ENCODE measurements around the gene CAMSAP2. TPM values are rescaled to one million over a fixed set of nuclear protein-coding genes. Genes with fewer than 3 reads are reported as not detected.

Gene CAMSAP2
- total and polyA plus RNA-seq, 2 of the 8 experiments (the other 6 are each of a cell fraction or from before 2014, with no cell fraction given) = 4.2 to 27.6 TPM

- Histone ChIP-seq H2AK5ac (ENCODE audit: low read depth, low read length) (no peak overlapping the region), H3K9ac (replicated peaks in 1 of 4; ENCODE audit: extremely low read depth in 1 of 4, low read depth in 3 of 4, low read length in 3 of 4) (peak overlapping the region; percentile 81 to 96 (median 89)), H3K27me3 (replicated peaks in 1 of 4; ENCODE audit: control insufficient read depth in 3 of 4, extremely low read depth in 1 of 4, insufficient read depth in 3 of 4, low read length in 3 of 4) (peaks cover 0 to 3% (median 1%) of the 10 kb centered on the region in 4 experiments; a peak in 3 of 7 replicates), H3K23me2 (ENCODE audit: low read depth, low read length) (peaks cover 10% of the 10 kb centered on the region), H2BK20ac (ENCODE audit: low read length) (no peak overlapping the region), H3K79me2 (ENCODE audit: control insufficient read depth in 1 of 2, insufficient read depth in 2 of 2, low read length in 2 of 2) (peaks cover 9 to 43% of the 10 kb centered on the region in 2 experiments; a peak in 3 of 4 replicates), H3K9me3 (ENCODE audit: insufficient read depth in 2 of 2, low read depth in 1 of 2, low read length in 1 of 2) (no peaks in the 10 kb centered on the region), H3K4me2 (ENCODE audit: insufficient read depth in 1 of 2, low read depth in 2 of 2, low read length in 2 of 2) (peak overlapping the region; percentile 86 to 91), H4K91ac (replicated peaks; ENCODE audit: insufficient read length, low read length) (peak overlapping the region; percentile 20), H2BK120ac (replicated peaks; ENCODE audit: low read depth, low read length) (no peak overlapping the region), H4K20me1 (replicated peaks in 1 of 2; ENCODE audit: control insufficient read depth in 1 of 2, insufficient read depth in 2 of 2, low read length in 2 of 2) (peaks cover under 1 to 6% of the 10 kb centered on the region in 2 experiments), H2BK5ac (ENCODE audit: low read depth, low read length) (peak overlapping the region; percentile 80), H3K27ac (ENCODE audit: low read depth, low read length) (peak overlapping the region; percentile 86), H3K36me3 (ENCODE audit: control insufficient read depth in 2 of 4, insufficient read depth in 4 of 4, low read length in 3 of 4) (no peaks in the 10 kb centered on the region), H3K4ac (replicated peaks; ENCODE audit: insufficient read length, low read depth, low read length) (no peak overlapping the region), H3K4me1 (replicated peaks in 1 of 4; ENCODE audit: control insufficient read depth in 3 of 4, insufficient read depth in 4 of 4, low read length in 3 of 4) (peaks cover 0 to 12% (median 7%) of the 10 kb centered on the region in 4 experiments; a peak in 4 of 7 replicates), H2AFZ (ENCODE audit: low read length) (peak overlapping the region; percentile 84; the same call in 1 of the 2 replicates), H3K56ac (replicated peaks; ENCODE audit: insufficient read length, low read depth, low read length) (peak overlapping the region; percentile 77), H4K5ac (ENCODE audit: insufficient read length, low read depth, low read length) (peak overlapping the region; percentile 96), H2BK15ac (ENCODE audit: low read length) (no peak overlapping the region), H3K18ac (ENCODE audit: extremely low read depth, low read length) (peak overlapping the region; percentile 95), H2BK12ac (ENCODE audit: low read depth, low read length) (no peak overlapping the region; the same call in 1 of the 2 replicates), H3K4me3 (ENCODE audit: extremely low read depth in 1 of 4, insufficient read depth in 2 of 4, low read depth in 3 of 4, low read length in 4 of 4) (peak overlapping the region; percentile 83 to 97 (median 94)), H3K14ac (ENCODE audit: insufficient read length) (no peak overlapping the region), H4K8ac (ENCODE audit: extremely low read depth, insufficient read depth, low read length) (peak overlapping the region; percentile 94; the same call in 1 of the 2 replicates), H3K79me1 (ENCODE audit: low read depth, low read length) (no peaks in the 10 kb centered on the region; the same call in 1 of the 2 replicates), H3K23ac (ENCODE audit: insufficient read length) (no peak overlapping the region)
- WGBS, 2 experiments (ENCODE audit: extremely low coverage in 1 of 2, insufficient coverage in 1 of 2, insufficient read length in 1 of 2, insufficient replicate concordance in 2 of 2, low coverage in 1 of 2, low lambda C conversion rate in 2 of 2, missing lambda C conversion rate in 1 of 2) = 2% methylated on average over 35 of the region's 80 CpGs; no CpG with 5 or more reads in 1 of the 2 experiments
- peak in 1 of 2 experiments; percentile 87 for DNase-seq (ENCODE audit: low read depth in 1 of 2, low spot score in 2 of 2)
- ChIA-PET CTCF (ENCODE audit: partially characterized antibody) (interaction anchor here (2.7 to 3.1 kb wide), 2 partner anchors 63 to 117 kb away, joined by 12 to 15 read pairs; no protein-coding TSS in a partner anchor), POLR2A (ENCODE audit: partially characterized antibody) (interaction anchor here (0.6 to 1.8 kb wide), 16 partner anchors 8 to 327 kb away, joined by 3 to 9 read pairs (median 3); partner anchors contain the start of genes DDX59 and KIF14)
- FAIRE-seq = no peak
- TF ChIP-seq SIRT6 (IDR thresholded peaks at IDR 0.05; ENCODE audit: low read length) (no peak), JUN (IDR thresholded peaks at IDR 0.05; ENCODE audit: low read depth, low read length) (no peak), ZNF274 (IDR thresholded peaks at IDR 0.05; ENCODE audit: borderline replicate concordance, extremely low read depth, low read length) (no peak), SIX5 (IDR thresholded peaks at IDR 0.05; ENCODE audit: low read depth, low read length) (no peak), RAD21 (IDR thresholded peaks at IDR 0.05 in 1 of 2, conservative IDR thresholded peaks at IDR 0.05 in 1 of 2; ENCODE audit: low read depth in 2 of 2, low read length in 2 of 2) (no peak), SP4 (IDR thresholded peaks at IDR 0.05; ENCODE audit: low read length) (no peak), SIN3A (conservative IDR thresholded peaks at IDR 0.05 in 1 of 2, IDR thresholded peaks at IDR 0.05 in 1 of 2; ENCODE audit: low read depth in 1 of 2, low read length in 2 of 2) (peak; percentile 87 to 89; a peak in 3 of 4 replicates), CBX8 (IDR thresholded peaks at IDR 0.05; ENCODE audit: borderline replicate concordance, low read depth, low read length) (no peak), CHD2 (IDR thresholded peaks at IDR 0.05; ENCODE audit: low read length) (peak; percentile 81), POLR2A (IDR thresholded peaks at IDR 0.05; ENCODE audit: control extremely low read depth in 1 of 2, low read depth in 2 of 2, low read length in 2 of 2) (peak; percentile 36 to 91), TEAD4 (IDR thresholded peaks at IDR 0.05; ENCODE audit: low read depth, low read length) (no peak), FOSL1 (IDR thresholded peaks at IDR 0.05; ENCODE audit: insufficient read depth, low read depth, low read length) (no peak)
Measured at GRCh38 chr1:200738949-200739651, 407 bp downstream of the CAMSAP2 start.
